IPS-18a (cell line): ENCODE measurements around the gene RBM14.
"Not testable (repeated sequence)": the region's sequence is repeated elsewhere in the genome, so short reads cannot be mapped to it uniquely, and the experiment has no call there.

Source experiments
- H3K27ac ChIP-seq: one replicate; pipeline ENCODE4 v1.5.1; 2013; ENCODE audit warnings: low read length
- H3K27me3 ChIP-seq: one replicate; pipeline ENCODE4 v1.6.1; 2013; ENCODE audit warnings: mild to moderate bottlenecking, low read length; ENCODE audit not compliant: control insufficient read depth, insufficient read depth
- H3K36me3 ChIP-seq: one replicate; pipeline ENCODE4 v1.6.1; 2013; ENCODE audit warnings: low read depth, low read length; ENCODE audit not compliant: control insufficient read depth
- H3K4me1 ChIP-seq: one replicate; pipeline ENCODE4 v1.6.1; 2013; ENCODE audit warnings: low read depth, low read length; ENCODE audit not compliant: control insufficient read depth
- H3K4me3 ChIP-seq: one replicate; pipeline ENCODE4 v1.5.1; 2013; ENCODE audit warnings: low read length
- H3K9ac ChIP-seq: one replicate; pipeline ENCODE4 v1.6.1; 2013; ENCODE audit warnings: mild to moderate bottlenecking, low read length, moderate library complexity
- H3K9me3 ChIP-seq: one replicate; pipeline ENCODE4 v1.6.1; 2013; ENCODE audit warnings: low read depth, low read length; ENCODE audit not compliant: control insufficient read depth

RBM14 gene

GRCh38 chr11:66585447-66585846 is 31.0 kb upstream of the RBM14 start:
- H3K4me3 ChIP-seq, H3K9me3 ChIP-seq, H3K27me3 ChIP-seq, H3K4me1 ChIP-seq, H3K9ac ChIP-seq, H3K27ac ChIP-seq: not testable (repeated sequence)
- H3K36me3 ChIP-seq: peaks cover 16% of the 10 kb centered on the region

- Histone ChIP-seq H3K36me3 (peaks cover 9% of the 10 kb centered on the region), H3K9me3 (peaks cover 2% of the 10 kb centered on the region), H3K27ac (no peak overlapping the region), H3K9ac (no peak overlapping the region), H3K4me1 (no peaks in the 10 kb centered on the region), H3K27me3 (no peaks in the 10 kb centered on the region), H3K4me3 (no peak overlapping the region)
Measured at GRCh38 chr11:66586136-66586535, 30.3 kb upstream of the RBM14 start.

- not testable (repeated sequence) for H3K9ac ChIP-seq, H3K36me3 ChIP-seq, H3K27ac ChIP-seq, H3K27me3 ChIP-seq, H3K4me3 ChIP-seq, H3K9me3 ChIP-seq
- H3K4me1 ChIP-seq: peaks cover 13% of the 10 kb centered on the region
Measured at GRCh38 chr11:66589315-66589714, 27.1 kb upstream of the RBM14 start.

- H3K9ac ChIP-seq: no peak overlapping the region
- H3K9me3 ChIP-seq: no peaks in the 10 kb centered on the region
- no peaks in the 10 kb centered on the region for H3K27me3 ChIP-seq
- no peaks in the 10 kb centered on the region for H3K36me3 ChIP-seq
- H3K4me1 ChIP-seq: peaks cover 13% of the 10 kb centered on the region
- H3K4me3 ChIP-seq: no peak overlapping the region
- no peak overlapping the region for H3K27ac ChIP-seq
Measured at GRCh38 chr11:66589996-66590675, 26.3 kb upstream of the RBM14 start.

- Histone ChIP-seq H3K4me3 (no peak overlapping the region), H3K27ac (no peak overlapping the region), H3K9ac (no peak overlapping the region), H3K4me1 (peaks cover 13% of the 10 kb centered on the region), H3K36me3 (no peaks in the 10 kb centered on the region), H3K27me3 (no peaks in the 10 kb centered on the region), H3K9me3 (no peaks in the 10 kb centered on the region)
Measured at GRCh38 chr11:66591175-66591574, 25.3 kb upstream of the RBM14 start.

GRCh38 chr11:66592457-66593302 is 23.8 kb upstream of the RBM14 start, which contains the start of the genes CCDC87 and CCS:
TSS of gene CCDC87 (minus strand) at chr11:66593063. CDS start at chr11:66593015, 48 bp downstream.
TSS of gene CCS (plus strand) at chr11:66593185. CDS start at chr11:66593262, 77 bp downstream.
- Histone ChIP-seq H3K4me3 (peak within 1 kb of the TSS; percentile 75), H3K4me1 (peaks cover 13% of the 10 kb centered on the region), H3K9ac (peak within 1 kb of the TSS; percentile 63), H3K9me3 (no peaks in the 10 kb centered on the region), H3K27ac (no peak within 1 kb of the TSS), H3K36me3 (no peaks in the 10 kb centered on the region), H3K27me3 (no peaks in the 10 kb centered on the region)

- H3K4me3 ChIP-seq: peak overlapping the region; percentile 75
- peak overlapping the region; percentile 63 for H3K9ac ChIP-seq
- no peaks in the 10 kb centered on the region for H3K27me3 ChIP-seq
- no peak overlapping the region for H3K27ac ChIP-seq
- H3K36me3 ChIP-seq: no peaks in the 10 kb centered on the region
- peaks cover 13% of the 10 kb centered on the region for H3K4me1 ChIP-seq
- H3K9me3 ChIP-seq: no peaks in the 10 kb centered on the region
Measured at GRCh38 chr11:66593303-66593635, 23.2 kb upstream of the RBM14 start.

- peak overlapping the region; percentile 75 for H3K4me3 ChIP-seq
- peaks cover 13% of the 10 kb centered on the region for H3K4me1 ChIP-seq
- no peaks in the 10 kb centered on the region for H3K9me3 ChIP-seq
- H3K9ac ChIP-seq: peak overlapping the region; percentile 63
- H3K36me3 ChIP-seq: no peaks in the 10 kb centered on the region
- no peaks in the 10 kb centered on the region for H3K27me3 ChIP-seq
- no peak overlapping the region for H3K27ac ChIP-seq
Measured at GRCh38 chr11:66593650-66594049, 22.8 kb upstream of the RBM14 start.

- Histone ChIP-seq H3K27ac (no peak overlapping the region), H3K4me3 (no peak overlapping the region), H3K9me3 (no peaks in the 10 kb centered on the region), H3K27me3 (no peaks in the 10 kb centered on the region), H3K36me3 (peaks cover 8% of the 10 kb centered on the region), H3K4me1 (peaks cover 13% of the 10 kb centered on the region), H3K9ac (no peak overlapping the region)
Measured at GRCh38 chr11:66595245-66595904, 21.1 kb upstream of the RBM14 start.

- Histone ChIP-seq H3K27me3 (no peaks in the 10 kb centered on the region), H3K4me1 (no peaks in the 10 kb centered on the region), H3K9ac (no peak overlapping the region), H3K9me3 (no peaks in the 10 kb centered on the region), H3K27ac (no peak overlapping the region), H3K4me3 (no peak overlapping the region), H3K36me3 (peaks cover 8% of the 10 kb centered on the region)
Measured at GRCh38 chr11:66598993-66599392, 17.4 kb upstream of the RBM14 start.

GRCh38 chr11:66600219-66600618 is 16.2 kb upstream of the RBM14 start:
- H3K27ac ChIP-seq: no peak overlapping the region
- H3K9ac ChIP-seq: no peak overlapping the region
- H3K27me3 ChIP-seq: no peaks in the 10 kb centered on the region
- no peaks in the 10 kb centered on the region for H3K4me1 ChIP-seq
- H3K36me3 ChIP-seq: peaks cover 17% of the 10 kb centered on the region
- no peak overlapping the region for H3K4me3 ChIP-seq
- no peaks in the 10 kb centered on the region for H3K9me3 ChIP-seq
